K562 (cell line): ENCODE data around the gene PPP2R5A. TPM values are rescaled to one million over a fixed set of nuclear protein-coding genes. Genes with fewer than 3 reads are reported as not detected.

Experiments used
- ATAC-seq: fragments of 200-7000 bp; cut with Tn5 transposase; 3 replicates; pipeline ENCODE4 v1.9.1; 2020; ENCODE audit warnings: moderate library complexity
- BruUV-seq: library from RNA; stranded (reverse); fragments of 400-500 nt; replicated peaks from 2 replicates; lab custom pipeline; 2021; lab: Mats Ljungman, UMichigan
- CTCF ChIA-PET: fragments of 300-600 bp; formaldehyde crosslinking; extraction: SDS; loops from one replicate; lab custom pipeline; 2021; ENCODE audit warnings: low intra/inter-chr PET ratio; lab: Yijun Ruan, JAX
- POLR2A ChIA-PET: fragments of 300-600, 350-650 bp; sonication (Branson Sonifier 250); formaldehyde crosslinking; extraction: SDS; loops from one replicate; lab custom pipeline; 2021; ENCODE audit warnings: antibody characterized with exemption, inconsistent platforms; lab: Yijun Ruan, JAX
- DNase-seq, 4 experiments: peaks; one replicate each; pipeline versions ENCODE4 v3.0.0 to v3.0.0-alpha.2; 2011 to 2018; ENCODE audit warnings: low spot score in 3 of 4, mixed read lengths in 3 of 4; ENCODE audit errors: extremely low read depth in 1 of 4
- FAIRE-seq: peaks from 2 replicates; lab custom pipeline; 2011; peaks lifted over from hg19 to GRCh38; lab: Jason Lieb, UNC
- H2AFZ ChIP-seq: 2 replicates; pipeline ENCODE4 v1.6.0; 2011; ENCODE audit warnings: low read depth, low read length, control low read depth, inconsistent platforms
- H3K27ac ChIP-seq: fragments of 200-600 bp; 3 replicates; pipeline ENCODE4 v1.8.0; 2011; ENCODE audit warnings: low read depth, mild to moderate bottlenecking, control low read depth, inconsistent platforms, low read length, moderate library complexity, mixed read lengths; ENCODE audit errors: extremely low read depth
- H3K27me3 ChIP-seq, 2 experiments: fragments of 300-600 bp in 1 of 2; 2 replicates in 1 of 2; 3 replicates in 1 of 2; pipeline versions ENCODE4 v1.6.0 to v1.8.0; 2011; ENCODE audit warnings: inconsistent platforms in 2 of 2, low read length in 2 of 2, mild to moderate bottlenecking in 1 of 2, mixed read lengths in 1 of 2, moderate library complexity in 1 of 2; ENCODE audit not compliant: control insufficient read depth in 2 of 2, insufficient read depth in 2 of 2
- H3K36me3 ChIP-seq: fragments of 300-600 bp; 3 replicates; pipeline ENCODE4 v1.8.0; 2011; ENCODE audit warnings: mild to moderate bottlenecking, low read length, inconsistent platforms; ENCODE audit not compliant: control insufficient read depth, insufficient read depth
- H3K4me1 ChIP-seq, 2 experiments: fragments of 200-600 bp in 1 of 2; replicated peaks in 1 of 2; 2 replicates in 1 of 2; 3 replicates in 1 of 2; pipeline versions ENCODE4 v1.5.1 to v1.8.0; 2011; ENCODE audit warnings: inconsistent platforms in 2 of 2, low read length in 2 of 2, mild to moderate bottlenecking in 1 of 2, mixed read lengths in 1 of 2, moderate library complexity in 1 of 2; ENCODE audit not compliant: control insufficient read depth in 2 of 2, insufficient read depth in 2 of 2
- H3K4me2 ChIP-seq: 2 replicates; pipeline ENCODE4 v1.6.1; 2011; ENCODE audit warnings: low read length, control low read depth, inconsistent platforms, mixed read lengths; ENCODE audit not compliant: insufficient read depth
- H3K4me3 ChIP-seq: fragments of 200-600 bp; sonication (generic), shearing (Covaris generic); 2 replicates; pipeline ENCODE4 v1.5.1; 2016; ENCODE audit warnings: control low read depth, inconsistent platforms
- H3K79me2 ChIP-seq: fragments of 200-600 bp; 3 replicates; pipeline ENCODE4 v1.8.0; 2011; ENCODE audit warnings: low read length, inconsistent platforms; ENCODE audit not compliant: control insufficient read depth, insufficient read depth
- H3K9ac ChIP-seq, 2 experiments: 2 replicates each; pipeline versions ENCODE4 v1.6.0 to v1.6.1; 2011; ENCODE audit warnings: low read depth in 2 of 2, low read length in 2 of 2, control low read depth in 1 of 2, inconsistent platforms in 1 of 2, mild to moderate bottlenecking in 1 of 2, mixed read lengths in 1 of 2; ENCODE audit not compliant: insufficient read depth in 1 of 2
- H3K9me1 ChIP-seq: one replicate; pipeline ENCODE4 v1.6.0; 2011; ENCODE audit warnings: inconsistent platforms, mild to moderate bottlenecking, low read length, moderate library complexity; ENCODE audit not compliant: control insufficient read depth, insufficient read depth
- H3K9me3 ChIP-seq: replicated peaks from 2 replicates; pipeline ENCODE4 v1.5.1; 2011; ENCODE audit warnings: low read depth, low read length, inconsistent platforms; ENCODE audit not compliant: control insufficient read depth, insufficient read depth
- H4K20me1 ChIP-seq: replicated peaks from 2 replicates; pipeline ENCODE4 v1.6.1; 2011; ENCODE audit warnings: low read length, inconsistent platforms, mixed read lengths; ENCODE audit not compliant: control insufficient read depth, insufficient read depth
- BRCA1 ChIP-seq, 2 experiments: fragments of 450-650 bp in 1 of 2; sonication (generic) in 1 of 2; formaldehyde crosslinking in 1 of 2; IDR thresholded peaks; 2 replicates each; pipeline versions ENCODE4 v1.5.0 to v1.6.1; 2017 to 2020; ENCODE audit warnings: mild to moderate bottlenecking in 1 of 2, missing genetic modification reagents in 1 of 2
- CTBP1 ChIP-seq: fragments of 450-650 bp; IDR thresholded peaks from 2 replicates; pipeline ENCODE4 v1.6.1; 2016; ENCODE audit warnings: borderline replicate concordance
- FOXO4 ChIP-seq: fragments of 450-650 bp; formaldehyde crosslinking; IDR thresholded peaks from 2 replicates; pipeline ENCODE4 v1.4.0; 2020; ENCODE audit warnings: mild to moderate bottlenecking, moderate library complexity
- HDAC3 ChIP-seq: fragments of 450-650 bp; IDR thresholded peaks from 2 replicates; pipeline ENCODE4 v1.6.1; 2018; ENCODE audit warnings: borderline replicate concordance, mild to moderate bottlenecking, moderate library complexity; ENCODE audit not compliant: partially characterized antibody
- HEY1 ChIP-seq: fragments of 250-450 bp; sonication (Bioruptor Pico); IDR thresholded peaks from 2 replicates; pipeline ENCODE4 v1.5.0; 2020; ENCODE audit warnings: mild to moderate bottlenecking, moderate library complexity, borderline replicate concordance
- MCM3 ChIP-seq: fragments of 450-650 bp; IDR thresholded peaks from 2 replicates; pipeline ENCODE4 v1.6.1; 2016
- MTA2 ChIP-seq: fragments of 450-650 bp; IDR thresholded peaks from 2 replicates; pipeline ENCODE4 v1.6.1; 2016; ENCODE audit warnings: low read depth
- NFIC ChIP-seq: fragments of 450-650 bp; IDR thresholded peaks from 2 replicates; pipeline ENCODE4 v1.6.1; 2017; ENCODE audit warnings: mild to moderate bottlenecking, inconsistent platforms
- ZMIZ1 ChIP-seq, 2 experiments: fragments of 150-350 bp in 1 of 2; IDR thresholded peaks; 2 replicates each; pipeline ENCODE4 v1.6.1; 2012 to 2016; ENCODE audit warnings: low read depth in 2 of 2, low read length in 2 of 2, mild to moderate bottlenecking in 1 of 2, moderate library complexity in 1 of 2
- ZNF384 ChIP-seq: IDR thresholded peaks from 2 replicates; pipeline ENCODE4 v1.6.1; 2012; ENCODE audit warnings: low read depth, low read length, improper control_type of control experiment
- ZNF436 ChIP-seq: fragments of 250-450, 450-650 bp; sonication (Bioruptor Pico); formaldehyde crosslinking; IDR thresholded peaks from 2 replicates; pipeline ENCODE4 v1.7.0; 2020; ENCODE audit warnings: mild to moderate bottlenecking
- ZNF696 ChIP-seq: fragments of 250-450 bp; sonication (Bioruptor Pico); conservative IDR thresholded peaks from 2 replicates; pipeline ENCODE4 v1.4.0; 2020; ENCODE audit warnings: mild to moderate bottlenecking, moderate library complexity
- ZNF79 ChIP-seq: fragments of 250-450 bp; sonication (Bioruptor Pico); IDR thresholded peaks from 2 replicates; pipeline ENCODE4 v1.4.0; 2020; ENCODE audit warnings: low read depth, mild to moderate bottlenecking, moderate library complexity
- WGBS: fragments of 100-300 bp; shearing (Covaris generic); methylation state at CpG from one replicate; pipeline ENCODE4 v1.1.6; 2016; ENCODE audit warnings: low coverage, mixed read lengths; ENCODE audit not compliant: insufficient coverage; ENCODE audit errors: missing lambda C conversion rate; 5-methylcytosine and 5-hydroxymethylcytosine counted together
- in situ Hi-C: fragments of 300-500 bp; cut with MboI; formaldehyde crosslinking; loops from 4 replicates; pipeline ENCODE4 v1.15.0; 2018; ENCODE audit warnings: inconsistent platforms, mixed read lengths
- intact Hi-C: fragments of 100-400 bp; cut with micrococcal nuclease; formaldehyde crosslinking; loops from 2 replicates; pipeline ENCODE4 v1.14.2; 2022
- polyA plus RNA-seq, 8 experiments: library from polyadenylated mRNA; depleted of rRNA in 4 of 8; stranded (reverse) in 5 of 8; unstranded in 3 of 8; fragments of >200 nt; fragmentation: Nextera tagmentation in 2 of 8; fragmentation: Illumina TruSeq in 1 of 8; extraction: Ambion mirVana in 2 of 8; extraction: Trizol in 1 of 8; gene quantifications; 2 replicates each; pipeline versions ENCODE4 v1.2.1 to v1.2.3, GENCODE V29; 2011 to 2014; ENCODE audit warnings: inconsistent platforms in 1 of 8, missing spikeins in 1 of 8
- total RNA-seq, 7 experiments: library from RNA; depleted of rRNA in 6 of 7; stranded (reverse); fragments of >200 nt in 6 of 7; fragmentation: Illumina TruSeq in 2 of 7; extraction: Trizol in 2 of 7; gene quantifications; 2 replicates each; pipeline versions ENCODE4 v1.2.1 to v1.2.3, GENCODE V29; 2011 to 2021; ENCODE audit warnings: low replicate concordance in 1 of 7

Gene PPP2R5A
- total and polyA plus RNA-seq, 9 of the 15 experiments (the other 6 are each of a cell fraction or from before 2014, with no cell fraction given): 26.9 to 106 (median 64.3) TPM

GRCh38 chr1:212247179-212247721, 38.0 kb upstream of the PPP2R5A start:
- Histone ChIP-seq H3K36me3 (no peaks in the 10 kb centered on the region; the same call in 2 of the 3 replicates), H3K9me3 (no peaks in the 10 kb centered on the region), H3K4me3 (no peak overlapping the region), H3K27me3 (no peaks in the 10 kb centered on the region), H4K20me1 (no peaks in the 10 kb centered on the region), H3K79me2 (no peaks in the 10 kb centered on the region), H3K9ac (peak overlapping the region; percentile 13 to 64; a peak in 2 of 4 replicates), H3K4me1 (peaks cover 6 to 24% of the 10 kb centered on the region in 2 experiments; a peak in 4 of 5 replicates), H2AFZ (peak overlapping the region; percentile 88), H3K27ac (no peak overlapping the region), H3K9me1 (no peaks in the 10 kb centered on the region), H3K4me2 (peak overlapping the region; percentile 50; the same call in 1 of the 2 replicates)
- peak in 3 of 4 experiments; percentile 22 to 53 (median 44) for DNase-seq
- ChIA-PET CTCF (no interaction called here), POLR2A (interaction anchor here (0.6 to 1.7 kb wide), 6 partner anchors 13 to 140 kb away, joined by 3 to 6 read pairs (median 3); no protein-coding TSS in a partner anchor)
- no TSS peak for BruUV-seq
- intact Hi-C loops: no loop called here
- WGBS: 21% methylated on average over 8 of the region's 8 CpGs
- FAIRE-seq: no peak
- in situ Hi-C loops: no loop called here
- peak; percentile 54 for ATAC-seq
- TF ChIP-seq ZNF696 (no peak), HDAC3 (peak; percentile 23), ZMIZ1 (IDR thresholded peaks at IDR 0.05; ENCODE audit: low read depth in 2 of 2, low read length in 2 of 2) (no peak), MTA2 (peak; percentile 4; the same call in 1 of the 2 replicates), HEY1 (CRISPR knock-in tag) (no peak), NFIC (peak; percentile 94), ZNF79 (CRISPR knock-in tag) (no peak), ZNF384 (no peak), MCM3 (no peak), BRCA1 (IDR thresholded peaks at IDR 0.05) (no peak), BRCA1 (CRISPR knock-in tag; IDR thresholded peaks at IDR 0.05) (no peak), CTBP1 (0 out of 2 replicates have a peak, but pooled peaks have one; percentile 23), ZNF436 (CRISPR knock-in tag) (no peak), FOXO4 (CRISPR knock-in tag) (no peak)
